Measurements from ENCODE around the gene RTP3. TPM values are rescaled to one million over a fixed set of nuclear protein-coding genes. Genes with fewer than 3 reads are reported as not detected.

Gene RTP3
- total and polyA plus RNA-seq, 2 of the 8 experiments (the other 6 are each of a cell fraction or from before 2014, with no cell fraction given) = 0.08 TPM; not detected in 1

- TF ChIP-seq CHD7 (IDR thresholded peaks at IDR 0.05; ENCODE audit: insufficient replicate concordance, low read length) (no peak), E2F6 (IDR thresholded peaks at IDR 0.05) (no peak), CEBPB (IDR thresholded peaks at IDR 0.05; ENCODE audit: low read depth, low read length) (no peak), TCF12 (IDR thresholded peaks at IDR 0.05; ENCODE audit: low read depth, low read length) (no peak), POLR2AphosphoS5 (IDR thresholded peaks at IDR 0.05; ENCODE audit: low read depth, low read length) (no peak), ZNF274 (IDR thresholded peaks at IDR 0.05; ENCODE audit: borderline replicate concordance, extremely low read depth, low read length) (no peak), ASH2L (IDR thresholded peaks at IDR 0.05; ENCODE audit: low read length) (no peak)
- TF ChIP-seq, protein P1, sequence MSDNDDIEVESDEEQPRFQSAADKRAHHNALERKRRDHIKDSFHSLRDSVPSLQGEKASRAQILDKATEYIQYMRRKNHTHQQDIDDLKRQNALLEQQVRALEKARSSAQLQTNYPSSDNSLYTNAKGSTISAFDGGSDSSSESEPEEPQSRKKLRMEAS (IDR thresholded peaks at IDR 0.05) = no peak
These were observed 4.8 kb upstream of the RTP3 start (continued) for GRCh38 chr3:46492890-46493547.
